ENCODE data around the gene TTLL12.

DNA sequence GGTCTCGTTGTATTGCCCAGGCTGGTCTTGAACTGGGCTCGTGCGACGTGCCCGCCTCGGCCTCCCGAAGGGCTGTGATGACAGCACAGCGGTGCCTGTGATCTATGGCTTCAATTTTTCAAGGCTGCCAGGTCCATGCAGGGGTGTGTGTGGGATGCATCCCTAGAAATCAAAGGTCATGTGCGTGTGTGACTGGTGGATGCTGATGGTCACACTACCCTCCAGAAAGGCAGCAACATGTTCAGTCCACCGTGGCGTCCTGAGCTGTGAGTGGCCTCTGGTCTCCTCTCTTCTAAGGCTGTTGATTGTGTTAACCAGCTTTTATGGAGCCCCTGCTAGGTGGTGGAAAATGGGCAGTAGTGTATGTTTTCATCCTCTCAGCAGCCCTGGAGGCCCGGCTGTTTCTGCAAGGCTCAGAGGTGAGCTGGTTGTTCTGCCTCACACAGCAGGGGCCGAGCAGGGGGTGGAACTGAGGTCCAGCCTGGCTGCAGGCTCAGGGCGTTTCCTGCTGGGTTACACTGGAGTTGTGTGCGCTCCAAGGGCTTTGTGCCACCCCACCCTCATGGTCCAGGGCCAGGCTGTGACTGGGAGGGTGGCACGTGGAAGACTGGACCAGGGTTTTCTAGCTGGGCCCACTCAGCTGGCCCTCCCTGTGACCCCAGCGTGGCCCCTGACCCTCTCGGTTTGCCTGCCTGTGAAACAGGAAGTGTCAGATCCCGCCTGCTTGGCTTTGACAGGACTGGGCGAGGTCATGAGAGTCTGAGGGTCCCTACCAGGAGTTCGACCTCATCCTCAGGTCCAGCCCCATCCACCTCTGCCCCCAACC lies 68.7 kb downstream of the TTLL12 start:
- TF ChIP-seq CTCF (IDR thresholded peaks at IDR 0.05): no peak
- no peak for TF ChIP-seq EZH2 (IDR thresholded peaks at IDR 0.05; ENCODE audit: borderline replicate concordance, insufficient read depth, low read depth, low read length, poor library complexity, severe bottlenecking)

Data from B cell (primary cell).